GOT3 (cell line): ENCODE data around the gene MRC2.

Experiments
- DNase-seq: peaks from one replicate; lab custom pipeline; 2025; ENCODE audit warnings: mixed read lengths; lab: John Stamatoyannopoulos, UW

MRC2 gene

DNA sequence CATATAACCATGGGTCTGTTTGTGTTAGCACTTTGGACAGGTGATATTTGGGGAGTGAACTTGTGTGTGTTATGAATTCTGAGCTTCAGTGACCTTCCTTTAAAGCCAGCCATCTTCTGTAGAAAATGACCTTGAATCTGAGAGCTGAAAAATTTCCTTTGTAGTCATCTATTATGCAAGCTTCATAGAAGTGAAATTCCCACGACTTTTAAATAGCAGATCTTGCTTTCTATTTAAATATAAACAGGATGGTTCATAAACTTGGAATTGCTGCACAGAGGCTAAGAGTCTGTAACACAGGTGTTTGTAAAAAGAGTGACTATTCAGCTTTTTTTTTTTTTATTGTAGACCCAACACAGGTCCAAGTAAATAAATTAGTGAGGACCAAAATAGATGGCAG lies 95.2 kb downstream of the MRC2 start:
- no peak for DNase-seq

DNA sequence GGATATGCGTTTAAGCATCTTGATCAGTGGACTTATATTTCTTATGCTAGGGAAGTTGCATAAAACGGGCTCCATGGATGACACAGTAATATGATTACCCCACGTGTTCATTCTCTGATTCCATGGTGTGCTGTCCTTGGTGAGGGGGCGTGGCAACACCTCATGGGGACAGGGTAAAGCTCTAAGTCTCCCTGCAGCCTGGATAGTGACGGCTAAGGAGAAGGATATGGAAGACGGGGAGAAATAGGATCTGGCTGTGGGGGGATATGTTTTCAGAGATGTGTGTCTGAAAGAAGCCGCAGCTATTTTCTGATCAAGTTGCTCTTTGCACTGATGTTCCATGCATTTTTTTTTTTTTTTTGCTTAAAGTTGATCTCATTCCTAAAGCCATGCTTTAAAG lies 96.4 kb downstream of the MRC2 start:
- DNase-seq, result no peak

DNA sequence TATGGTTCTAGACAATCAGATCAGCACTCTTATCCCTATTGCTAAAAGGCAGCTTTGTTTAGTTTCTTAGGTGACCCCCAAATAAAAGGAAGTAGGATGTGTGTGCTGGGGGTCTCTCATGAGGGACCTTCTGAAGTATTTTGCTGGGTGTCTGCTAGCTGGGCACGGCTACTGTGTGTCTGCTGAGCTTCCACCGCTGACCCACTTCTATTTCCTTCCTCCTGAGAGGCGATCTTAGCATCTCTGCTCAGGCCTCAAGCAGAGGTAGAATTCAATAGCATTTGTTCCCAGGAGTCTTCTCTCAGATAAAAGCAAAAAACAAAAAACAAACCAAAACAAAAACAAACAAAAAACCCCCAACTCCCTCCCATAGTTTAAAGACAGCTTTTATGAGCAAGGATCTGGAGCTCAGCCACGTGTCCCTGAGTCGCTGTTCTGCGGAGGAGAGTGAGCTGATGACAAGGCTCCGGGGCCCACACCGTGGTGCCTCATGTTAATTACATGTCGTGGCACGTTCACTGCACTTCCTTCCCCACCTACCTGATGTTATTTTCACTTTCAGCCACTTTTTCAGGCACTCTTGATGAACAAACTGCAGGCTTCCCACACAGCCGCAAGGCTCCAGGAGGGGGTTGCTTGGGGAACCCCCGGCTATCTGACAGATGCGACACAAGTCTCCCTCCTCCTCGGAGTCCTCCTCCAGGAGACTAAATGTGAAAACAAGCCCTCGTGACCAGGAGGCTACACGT lies 97.1 kb downstream of the MRC2 start:
- no peak for DNase-seq

DNA sequence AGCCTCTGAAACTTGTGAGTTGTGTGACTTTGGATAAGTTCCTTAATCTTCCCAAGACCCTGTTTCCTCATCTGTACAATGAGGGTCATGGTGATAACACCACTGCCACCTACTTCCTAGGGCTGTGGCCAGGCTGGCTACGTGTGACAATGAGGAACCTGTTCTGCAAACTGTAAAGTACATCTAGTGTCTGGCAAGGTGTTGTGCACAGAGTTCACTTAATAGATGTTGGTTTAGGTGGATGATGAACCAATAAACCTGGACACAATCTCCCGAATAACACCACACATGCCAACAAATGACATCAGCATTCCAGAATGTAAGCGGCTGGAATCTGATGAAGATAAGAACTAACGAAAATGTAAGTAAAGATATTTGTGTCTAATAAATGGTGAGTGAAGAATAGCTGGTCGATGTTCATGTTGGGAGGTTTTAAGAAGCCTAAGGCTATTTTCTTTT lies 98.3 kb downstream of the MRC2 start:
- DNase-seq, result no peak

DNA sequence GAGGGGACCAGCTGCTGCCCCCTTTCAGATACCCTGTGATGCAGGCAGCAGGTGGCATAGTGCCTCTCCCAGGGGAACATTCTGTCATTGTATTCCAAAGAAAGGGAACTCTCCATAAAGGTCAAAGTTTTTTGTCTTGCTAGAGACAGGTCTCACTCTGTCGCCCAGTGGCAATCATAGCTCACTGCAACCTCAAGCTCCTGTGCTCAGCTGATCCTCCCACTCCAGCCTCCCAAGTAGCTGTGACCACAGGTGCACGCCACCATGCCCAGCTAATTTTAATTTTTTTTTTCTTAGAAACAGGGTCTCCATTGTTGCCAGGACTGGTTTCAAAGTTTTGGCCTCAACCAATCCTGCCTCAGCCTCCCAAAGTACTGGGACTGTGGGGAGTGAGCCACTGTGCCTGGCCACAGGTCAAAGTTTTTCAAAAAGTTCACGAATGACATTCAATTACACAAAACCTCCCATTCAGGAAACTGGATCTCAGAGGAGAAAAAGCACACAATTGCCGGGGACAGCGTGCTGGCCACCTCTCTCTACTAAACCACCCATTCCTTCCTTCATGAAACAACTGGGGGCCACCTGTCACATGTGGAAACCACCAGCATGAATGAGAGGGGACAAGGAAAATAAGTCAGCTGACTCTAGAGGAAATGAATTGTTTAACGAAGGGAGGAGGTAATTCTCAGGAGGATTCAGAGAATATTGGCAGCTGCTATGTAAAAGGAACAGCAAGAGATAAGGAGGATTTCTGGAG lies 100.6 kb downstream of the MRC2 start:
- DNase-seq, result no peak

DNA sequence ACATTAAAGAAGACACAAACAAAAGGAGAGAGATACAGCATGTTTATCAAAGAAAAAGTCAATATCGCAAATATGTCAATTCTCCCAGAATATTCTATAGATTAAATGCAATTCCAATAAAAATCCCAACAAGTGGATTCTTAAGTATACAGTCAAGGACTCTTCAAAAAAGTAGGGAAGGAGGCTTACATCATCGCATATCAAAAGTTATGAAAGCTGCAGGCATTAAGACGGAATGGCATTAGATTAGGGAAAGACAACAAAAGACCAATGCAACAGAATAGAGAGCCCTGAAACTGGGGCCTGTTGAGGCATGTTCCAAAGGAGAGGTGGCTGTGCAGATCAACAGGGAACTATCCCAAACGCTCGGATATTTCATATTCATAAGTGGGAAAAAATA lies 104.7 kb downstream of the MRC2 start:
- DNase-seq, result no peak

DNA sequence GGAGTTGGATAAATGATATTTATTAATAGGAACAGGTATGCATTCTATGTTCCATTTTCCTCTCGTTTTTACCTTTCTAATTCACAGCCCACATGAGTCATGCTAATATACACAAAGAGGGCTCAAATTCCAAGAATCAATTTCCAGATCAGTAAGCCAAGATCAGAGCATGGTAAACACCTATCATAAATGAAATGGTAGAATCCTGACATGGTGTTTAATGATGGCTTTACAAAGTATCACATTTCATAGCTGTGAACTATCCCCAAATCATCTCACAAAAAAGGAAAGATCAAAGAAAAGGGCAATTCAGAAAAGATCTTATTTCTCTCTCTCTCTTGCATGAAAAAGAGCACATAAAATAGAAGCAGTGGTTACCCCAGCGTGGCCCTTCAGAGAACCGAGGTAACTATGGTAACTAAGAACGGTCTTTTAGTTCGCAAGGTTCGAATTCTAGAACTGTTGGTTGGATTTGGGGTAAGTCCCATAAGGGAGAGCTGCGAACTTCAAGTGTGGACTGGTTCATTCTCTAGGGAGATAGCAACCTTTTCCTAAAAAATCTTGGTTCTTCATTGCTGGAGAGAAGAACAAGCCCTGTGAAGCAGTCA lies 107.7 kb downstream of the MRC2 start:
- no peak for DNase-seq

DNA sequence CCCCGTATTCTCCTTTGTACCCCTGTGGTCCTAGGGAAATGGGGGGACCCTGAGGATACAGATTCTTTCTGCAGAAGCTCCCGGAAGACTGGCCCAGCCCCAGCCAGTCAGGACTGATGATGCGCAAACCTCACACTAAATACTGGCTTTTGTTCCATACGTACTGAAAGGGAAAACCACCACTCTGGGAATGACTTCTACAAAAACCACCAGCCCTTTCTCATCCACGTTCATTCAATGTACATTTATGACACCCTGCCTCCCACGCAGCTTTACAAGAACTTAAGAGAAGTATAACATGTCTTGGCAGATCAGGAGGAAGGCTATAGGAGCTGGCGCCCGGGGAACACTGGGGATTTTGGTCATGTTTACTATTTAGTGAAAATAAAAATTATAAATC lies 110.0 kb downstream of the MRC2 start:
- no peak for DNase-seq

DNA sequence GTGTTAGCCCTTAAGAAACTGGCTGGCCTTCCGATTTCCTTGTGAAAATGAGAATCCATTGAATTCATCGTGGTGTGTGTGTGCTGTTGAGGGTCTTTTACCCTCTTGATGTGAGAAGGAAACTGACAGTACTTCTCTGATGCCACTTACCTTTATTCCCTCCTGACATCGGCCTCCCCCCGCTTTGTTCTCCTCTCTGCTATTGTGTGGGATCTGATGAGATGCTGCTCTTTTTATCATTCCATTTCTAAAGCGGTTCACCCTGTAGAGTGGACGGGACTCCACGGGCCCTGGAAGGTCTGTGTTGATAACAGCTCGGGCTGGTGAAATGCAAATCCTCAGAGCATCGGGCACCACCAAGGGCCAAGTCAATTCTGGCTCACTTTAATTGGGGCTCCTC lies 110.8 kb downstream of the MRC2 start:
- DNase-seq, result no peak

DNA sequence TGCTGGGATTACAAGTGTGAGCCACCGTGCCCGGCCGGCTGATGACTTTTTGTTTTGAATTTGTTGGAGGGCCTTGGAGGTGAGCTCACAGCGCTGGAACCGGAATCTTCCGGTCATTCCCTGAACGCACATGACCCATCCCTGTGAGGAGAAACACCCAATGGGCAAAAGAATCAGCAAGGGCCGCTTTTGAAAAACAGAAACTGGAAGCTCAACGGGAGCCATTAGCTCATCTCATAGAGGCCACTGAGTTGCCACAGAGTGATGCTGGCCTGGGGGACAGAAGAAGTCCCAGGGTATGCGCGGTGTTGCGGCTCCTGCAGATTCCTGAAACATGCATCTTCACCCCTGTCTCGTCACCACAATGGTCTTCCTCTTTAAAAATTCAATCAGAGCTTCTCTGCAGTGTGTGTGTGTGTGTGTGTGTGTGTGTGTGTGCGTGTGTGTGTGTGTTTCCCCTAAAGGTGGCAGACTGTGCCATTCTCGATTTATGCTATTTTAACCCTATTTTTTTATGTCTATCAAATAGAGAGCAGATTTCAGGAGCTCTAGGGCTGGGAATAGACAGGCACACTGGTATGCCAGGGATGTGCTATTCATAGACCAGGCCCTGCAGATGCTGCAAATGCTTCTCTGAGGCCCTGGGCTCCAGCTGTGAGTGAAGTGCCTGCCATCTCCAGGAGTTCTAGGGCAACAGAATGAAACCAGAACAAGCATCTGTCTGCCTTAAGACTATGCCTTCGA lies 112.3 kb downstream of the MRC2 start:
- no peak for DNase-seq

DNA sequence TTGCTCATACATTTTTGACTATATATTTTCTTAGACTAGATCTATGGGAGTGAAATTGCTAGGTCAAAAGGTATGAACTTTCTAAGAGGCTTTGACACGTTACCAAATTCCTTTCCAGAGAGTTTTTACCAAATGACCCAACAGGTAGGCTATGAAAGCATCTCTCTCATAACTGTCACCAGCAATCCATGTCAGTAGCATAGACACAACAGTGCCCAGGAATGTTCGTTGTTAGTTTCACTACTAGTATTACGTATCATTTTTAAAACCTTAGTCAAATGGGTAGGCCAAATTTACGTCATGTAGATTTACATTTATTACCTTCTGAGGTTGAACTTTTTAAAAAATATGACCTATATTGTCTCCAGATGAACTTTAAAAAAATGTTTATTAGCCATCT lies 113.8 kb downstream of the MRC2 start:
- no peak for DNase-seq
